K562 (cell line): ENCODE results near the gene LIMS1. TPM values are rescaled to one million over a fixed set of nuclear protein-coding genes. Genes with fewer than 3 reads are reported as not detected.

Source experiments
- BRCA1 ChIP-seq, 2 experiments: fragments of 450-650 bp in 1 of 2; sonication (generic) in 1 of 2; formaldehyde crosslinking in 1 of 2; IDR thresholded peaks; 2 replicates each; pipeline versions ENCODE4 v1.5.0 to v1.6.1; 2017 to 2020; ENCODE audit warnings: mild to moderate bottlenecking in 1 of 2, missing genetic modification reagents in 1 of 2
- HES1 ChIP-seq: fragments of 450-650 bp; IDR thresholded peaks from 2 replicates; pipeline ENCODE4 v1.6.1; 2016; ENCODE audit warnings: low read depth, mild to moderate bottlenecking, moderate library complexity
- ILK ChIP-seq: fragments of 450-650 bp; IDR thresholded peaks from 2 replicates; pipeline ENCODE4 v1.6.1; 2016; ENCODE audit warnings: missing genetic modification characterization, low read depth, mild to moderate bottlenecking, missing compliant biosample characterization, moderate library complexity, borderline replicate concordance
- KHSRP ChIP-seq: fragments of 450-650 bp; IDR thresholded peaks from 2 replicates; pipeline ENCODE4 v1.6.1; 2017
- MAX ChIP-seq: sonication (generic); formaldehyde crosslinking; IDR thresholded peaks from 2 replicates; pipeline ENCODE4 v1.9.0; 2022; ENCODE audit warnings: mild to moderate bottlenecking, missing genetic modification reagents
- NCOR1 ChIP-seq: fragments of 450-650 bp; IDR thresholded peaks from 2 replicates; pipeline ENCODE4 v1.6.1; 2016; ENCODE audit warnings: mild to moderate bottlenecking, moderate library complexity
- NR3C1 ChIP-seq: sonication (generic); formaldehyde crosslinking; IDR thresholded peaks from 2 replicates; pipeline ENCODE4 v1.8.1; 2022; ENCODE audit warnings: missing genetic modification reagents
- POLR3G ChIP-seq: IDR thresholded peaks from 2 replicates; pipeline ENCODE4 v1.6.1; 2011; ENCODE audit not compliant: insufficient read length, insufficient replicate concordance; ENCODE audit errors: extremely low read depth
- RB1 ChIP-seq: fragments of 450-650 bp; IDR thresholded peaks from 2 replicates; pipeline ENCODE4 v1.6.1; 2017; ENCODE audit warnings: low read depth, mild to moderate bottlenecking
- RCOR1 ChIP-seq, 2 experiments: IDR thresholded peaks; 2 replicates each; pipeline ENCODE4 v1.6.1; 2012; ENCODE audit warnings: low read depth in 2 of 2, low read length in 2 of 2, borderline replicate concordance in 1 of 2, improper control_type of control experiment in 1 of 2
- SMAD1 ChIP-seq: fragments of 150-350 bp; IDR thresholded peaks from 2 replicates; pipeline ENCODE4 v1.6.1; 2014; ENCODE audit warnings: low read length, low read depth; ENCODE audit not compliant: partially characterized antibody
- TAF15 ChIP-seq: fragments of 200-400 bp; formaldehyde crosslinking; IDR thresholded peaks from 2 replicates; pipeline ENCODE4 v1.6.1; 2017; ENCODE audit warnings: mild to moderate bottlenecking, low read depth, low read length, moderate library complexity
- ZNF224 ChIP-seq: sonication (generic); formaldehyde crosslinking; IDR thresholded peaks from 2 replicates; pipeline ENCODE4 v1.8.0; 2022; ENCODE audit warnings: mild to moderate bottlenecking, missing genetic modification reagents
- polyA plus RNA-seq, 8 experiments: library from polyadenylated mRNA; depleted of rRNA in 4 of 8; stranded (reverse) in 5 of 8; unstranded in 3 of 8; fragments of >200 nt; fragmentation: Nextera tagmentation in 2 of 8; fragmentation: Illumina TruSeq in 1 of 8; extraction: Ambion mirVana in 2 of 8; extraction: Trizol in 1 of 8; gene quantifications; 2 replicates each; pipeline versions ENCODE4 v1.2.1 to v1.2.3, GENCODE V29; 2011 to 2014; ENCODE audit warnings: inconsistent platforms in 1 of 8, missing spikeins in 1 of 8
- total RNA-seq, 7 experiments: library from RNA; depleted of rRNA in 6 of 7; stranded (reverse); fragments of >200 nt in 6 of 7; fragmentation: Illumina TruSeq in 2 of 7; extraction: Trizol in 2 of 7; gene quantifications; 2 replicates each; pipeline versions ENCODE4 v1.2.1 to v1.2.3, GENCODE V29; 2011 to 2021; ENCODE audit warnings: low replicate concordance in 1 of 7
- TF ChIP-seq, protein P1 (sequence below): sonication (generic); formaldehyde crosslinking; IDR thresholded peaks from 2 replicates; pipeline ENCODE4 v1.8.0; 2023; ENCODE audit warnings: mild to moderate bottlenecking, missing genetic modification reagents
- TF ChIP-seq, protein P2 (sequence below): fragments of 450-650 bp; IDR thresholded peaks from 2 replicates; pipeline ENCODE4 v1.6.1; 2016; ENCODE audit warnings: borderline replicate concordance
- TF ChIP-seq, protein P3 (sequence below): conservative IDR thresholded peaks from 2 replicates; pipeline ENCODE4 v1.6.1; 2011; ENCODE audit warnings: low read depth, mild to moderate bottlenecking, low read length; ENCODE audit not compliant: control insufficient read depth
- TF ChIP-seq, protein P4 (sequence below): IDR thresholded peaks from 2 replicates; pipeline ENCODE4 v1.6.1; 2014; ENCODE audit warnings: antibody characterized with exemption
- TF ChIP-seq, protein P5 (sequence below): fragments of 450-650 bp; IDR thresholded peaks from 2 replicates; pipeline ENCODE4 v1.7.0; 2016; ENCODE audit warnings: borderline replicate concordance

Gene LIMS1
- total and polyA plus RNA-seq, 9 of the 15 experiments (the other 6 are each of a cell fraction or from before 2014, with no cell fraction given): 52.8 to 134 (median 81.0) TPM

- TF ChIP-seq, protein P1, sequence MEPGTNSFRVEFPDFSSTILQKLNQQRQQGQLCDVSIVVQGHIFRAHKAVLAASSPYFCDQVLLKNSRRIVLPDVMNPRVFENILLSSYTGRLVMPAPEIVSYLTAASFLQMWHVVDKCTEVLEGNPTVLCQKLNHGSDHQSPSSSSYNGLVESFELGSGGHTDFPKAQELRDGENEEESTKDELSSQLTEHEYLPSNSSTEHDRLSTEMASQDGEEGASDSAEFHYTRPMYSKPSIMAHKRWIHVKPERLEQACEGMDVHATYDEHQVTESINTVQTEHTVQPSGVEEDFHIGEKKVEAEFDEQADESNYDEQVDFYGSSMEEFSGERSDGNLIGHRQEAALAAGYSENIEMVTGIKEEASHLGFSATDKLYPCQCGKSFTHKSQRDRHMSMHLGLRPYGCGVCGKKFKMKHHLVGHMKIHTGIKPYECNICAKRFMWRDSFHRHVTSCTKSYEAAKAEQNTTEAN (CRISPR knock-in tag): no peak
- TF ChIP-seq KHSRP: no peak
- TF ChIP-seq, protein P2, sequence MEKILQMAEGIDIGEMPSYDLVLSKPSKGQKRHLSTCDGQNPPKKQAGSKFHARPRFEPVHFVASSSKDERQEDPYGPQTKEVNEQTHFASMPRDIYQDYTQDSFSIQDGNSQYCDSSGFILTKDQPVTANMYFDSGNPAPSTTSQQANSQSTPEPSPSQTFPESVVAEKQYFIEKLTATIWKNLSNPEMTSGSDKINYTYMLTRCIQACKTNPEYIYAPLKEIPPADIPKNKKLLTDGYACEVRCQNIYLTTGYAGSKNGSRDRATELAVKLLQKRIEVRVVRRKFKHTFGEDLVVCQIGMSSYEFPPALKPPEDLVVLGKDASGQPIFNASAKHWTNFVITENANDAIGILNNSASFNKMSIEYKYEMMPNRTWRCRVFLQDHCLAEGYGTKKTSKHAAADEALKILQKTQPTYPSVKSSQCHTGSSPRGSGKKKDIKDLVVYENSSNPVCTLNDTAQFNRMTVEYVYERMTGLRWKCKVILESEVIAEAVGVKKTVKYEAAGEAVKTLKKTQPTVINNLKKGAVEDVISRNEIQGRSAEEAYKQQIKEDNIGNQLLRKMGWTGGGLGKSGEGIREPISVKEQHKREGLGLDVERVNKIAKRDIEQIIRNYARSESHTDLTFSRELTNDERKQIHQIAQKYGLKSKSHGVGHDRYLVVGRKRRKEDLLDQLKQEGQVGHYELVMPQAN: no peak
- no peak for TF ChIP-seq ZNF224 (CRISPR knock-in tag)
- TF ChIP-seq, protein P3, sequence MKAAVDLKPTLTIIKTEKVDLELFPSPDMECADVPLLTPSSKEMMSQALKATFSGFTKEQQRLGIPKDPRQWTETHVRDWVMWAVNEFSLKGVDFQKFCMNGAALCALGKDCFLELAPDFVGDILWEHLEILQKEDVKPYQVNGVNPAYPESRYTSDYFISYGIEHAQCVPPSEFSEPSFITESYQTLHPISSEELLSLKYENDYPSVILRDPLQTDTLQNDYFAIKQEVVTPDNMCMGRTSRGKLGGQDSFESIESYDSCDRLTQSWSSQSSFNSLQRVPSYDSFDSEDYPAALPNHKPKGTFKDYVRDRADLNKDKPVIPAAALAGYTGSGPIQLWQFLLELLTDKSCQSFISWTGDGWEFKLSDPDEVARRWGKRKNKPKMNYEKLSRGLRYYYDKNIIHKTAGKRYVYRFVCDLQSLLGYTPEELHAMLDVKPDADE: no peak
- no peak for TF ChIP-seq BRCA1 (IDR thresholded peaks at IDR 0.05)
- TF ChIP-seq BRCA1 (CRISPR knock-in tag; IDR thresholded peaks at IDR 0.05): no peak
- no peak for TF ChIP-seq TAF15
- TF ChIP-seq POLR3G: no peak
- TF ChIP-seq NCOR1: no peak
- no peak for TF ChIP-seq SMAD1
- no peak for TF ChIP-seq ILK (tag)
- TF ChIP-seq HES1: no peak
- no peak for TF ChIP-seq RCOR1 (IDR thresholded peaks at IDR 0.05; ENCODE audit: borderline replicate concordance in 1 of 2, low read depth in 2 of 2, low read length in 2 of 2)
- TF ChIP-seq RB1: no peak
- TF ChIP-seq MAX (CRISPR knock-in tag): no peak
- TF ChIP-seq, protein P4, sequence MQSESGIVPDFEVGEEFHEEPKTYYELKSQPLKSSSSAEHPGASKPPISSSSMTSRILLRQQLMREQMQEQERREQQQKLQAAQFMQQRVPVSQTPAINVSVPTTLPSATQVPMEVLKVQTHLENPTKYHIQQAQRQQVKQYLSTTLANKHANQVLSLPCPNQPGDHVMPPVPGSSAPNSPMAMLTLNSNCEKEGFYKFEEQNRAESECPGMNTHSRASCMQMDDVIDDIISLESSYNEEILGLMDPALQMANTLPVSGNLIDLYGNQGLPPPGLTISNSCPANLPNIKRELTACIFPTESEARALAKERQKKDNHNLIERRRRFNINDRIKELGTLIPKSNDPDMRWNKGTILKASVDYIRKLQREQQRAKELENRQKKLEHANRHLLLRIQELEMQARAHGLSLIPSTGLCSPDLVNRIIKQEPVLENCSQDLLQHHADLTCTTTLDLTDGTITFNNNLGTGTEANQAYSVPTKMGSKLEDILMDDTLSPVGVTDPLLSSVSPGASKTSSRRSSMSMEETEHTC: no peak
- TF ChIP-seq NR3C1 (CRISPR knock-in tag): no peak
- TF ChIP-seq, protein P5, sequence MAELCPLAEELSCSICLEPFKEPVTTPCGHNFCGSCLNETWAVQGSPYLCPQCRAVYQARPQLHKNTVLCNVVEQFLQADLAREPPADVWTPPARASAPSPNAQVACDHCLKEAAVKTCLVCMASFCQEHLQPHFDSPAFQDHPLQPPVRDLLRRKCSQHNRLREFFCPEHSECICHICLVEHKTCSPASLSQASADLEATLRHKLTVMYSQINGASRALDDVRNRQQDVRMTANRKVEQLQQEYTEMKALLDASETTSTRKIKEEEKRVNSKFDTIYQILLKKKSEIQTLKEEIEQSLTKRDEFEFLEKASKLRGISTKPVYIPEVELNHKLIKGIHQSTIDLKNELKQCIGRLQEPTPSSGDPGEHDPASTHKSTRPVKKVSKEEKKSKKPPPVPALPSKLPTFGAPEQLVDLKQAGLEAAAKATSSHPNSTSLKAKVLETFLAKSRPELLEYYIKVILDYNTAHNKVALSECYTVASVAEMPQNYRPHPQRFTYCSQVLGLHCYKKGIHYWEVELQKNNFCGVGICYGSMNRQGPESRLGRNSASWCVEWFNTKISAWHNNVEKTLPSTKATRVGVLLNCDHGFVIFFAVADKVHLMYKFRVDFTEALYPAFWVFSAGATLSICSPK: no peak
These were observed 60.1 kb downstream of the LIMS1 start (continued) for GRCh38 chr2:108594132-108594981.
